Stimulated activated CD8-positive, alpha-beta memory T cell treated with anti-CD3 and anti-CD28 coated beads, Interleukin-2, amount 100 ng/mL, for 1 hour (primary cell): ENCODE results near the gene TIA1.

Experiments used
- DNase-seq, 2 donors: peaks; one replicate each; pipeline ENCODE4 v3.0.0-alpha.2; 2020; ENCODE audit warnings: low read depth in 2 of 2

The TIA1 gene

DNA sequence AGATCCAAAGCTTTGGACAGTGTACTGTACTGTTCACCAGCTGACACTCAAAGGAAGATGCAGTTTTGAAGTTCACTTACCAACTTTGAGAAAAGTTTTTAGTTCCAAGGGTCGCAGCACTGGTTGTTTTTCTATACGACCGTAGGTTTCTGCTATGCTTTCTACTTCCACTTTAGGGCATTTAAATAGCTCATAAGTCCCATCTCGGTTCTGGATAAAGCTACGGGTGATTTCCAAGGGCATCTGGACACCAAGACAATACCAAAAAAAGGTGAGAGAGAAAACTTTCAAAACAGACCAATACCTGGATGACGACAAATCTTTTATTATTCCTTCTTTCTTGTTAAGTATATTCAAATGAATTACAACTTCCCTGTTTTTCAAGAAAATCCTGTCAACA lies 87.9 kb downstream of the TIA1 start:
- DNase-seq, result no peak
